WERI-Rb-1 (cell line): ENCODE results near the gene CCDC50.

Source experiments
- DNase-seq: peaks from one replicate; pipeline ENCODE4 v3.0.0-alpha.2; 2020
- H3K27ac ChIP-seq: fragments of 250-450 bp; sonication (Bioruptor Pico); 2 replicates; pipeline ENCODE4 v1.5.1; 2020; ENCODE audit warnings: mild to moderate bottlenecking, moderate library complexity
- H3K27me3 ChIP-seq: fragments of 250-450 bp; sonication (Bioruptor Pico); 2 replicates; pipeline ENCODE4 v1.5.1; 2021; ENCODE audit warnings: mild to moderate bottlenecking, low read depth, moderate library complexity; ENCODE audit not compliant: insufficient read depth, severe bottlenecking
- H3K36me3 ChIP-seq: fragments of 250-450 bp; sonication (Bioruptor Pico); 2 replicates; pipeline ENCODE4 v1.5.1; 2020; ENCODE audit warnings: mild to moderate bottlenecking, moderate library complexity
- H3K4me3 ChIP-seq: 2 replicates; pipeline ENCODE4 v1.5.1; 2011; ENCODE audit warnings: low read depth, mild to moderate bottlenecking, control low read depth, low read length
- H3K9me3 ChIP-seq: fragments of 250-450 bp; sonication (Bioruptor Pico); 2 replicates; pipeline ENCODE4 v1.5.1; 2021; ENCODE audit warnings: mild to moderate bottlenecking, moderate library complexity; ENCODE audit not compliant: severe bottlenecking
- CTCF ChIP-seq: IDR thresholded peaks from 2 replicates; pipeline ENCODE4 v1.5.1; 2011; ENCODE audit warnings: low read depth, mild to moderate bottlenecking, control low read depth, inconsistent platforms, low read length

The CCDC50 gene

GRCh38 chr3:191307341-191307740 lies 21.9 kb upstream of the CCDC50 start:
- TF ChIP-seq CTCF = no peak
- no peak for DNase-seq
- H3K36me3 ChIP-seq = no peaks in the 10 kb centered on the region
- no peak overlapping the region for H3K27ac ChIP-seq
- H3K27me3 ChIP-seq = no peaks in the 10 kb centered on the region
- H3K9me3 ChIP-seq = no peaks in the 10 kb centered on the region
- no peak overlapping the region for H3K4me3 ChIP-seq

GRCh38 chr3:191313296-191313695 lies 15.9 kb upstream of the CCDC50 start:
- Histone ChIP-seq H3K9me3 (no peaks in the 10 kb centered on the region), H3K4me3 (no peak overlapping the region), H3K27ac (no peak overlapping the region), H3K36me3 (no peaks in the 10 kb centered on the region), H3K27me3 (no peaks in the 10 kb centered on the region)
- no peak for DNase-seq
- TF ChIP-seq CTCF = no peak

GRCh38 chr3:191314109-191314728 lies 15.0 kb upstream of the CCDC50 start:
- H3K9me3 ChIP-seq = no peaks in the 10 kb centered on the region

GRCh38 chr3:191316876-191317603 lies 12.2 kb upstream of the CCDC50 start:
- H3K9me3 ChIP-seq = no peaks in the 10 kb centered on the region
- H3K4me3 ChIP-seq = no peak overlapping the region
- no peak for TF ChIP-seq CTCF
- no peaks in the 10 kb centered on the region for H3K27me3 ChIP-seq
- DNase-seq = no peak
- no peaks in the 10 kb centered on the region for H3K36me3 ChIP-seq
- no peak overlapping the region for H3K27ac ChIP-seq

More at GRCh38 chr3:191314109-191314728, 15.0 kb upstream of the CCDC50 start:
- Histone ChIP-seq H3K27me3 (no peaks in the 10 kb centered on the region), H3K27ac (no peak overlapping the region), H3K4me3 (no peak overlapping the region), H3K36me3 (no peaks in the 10 kb centered on the region)
- no peak for TF ChIP-seq CTCF
- DNase-seq = no peak

- H3K4me3 ChIP-seq = no peak overlapping the region
- DNase-seq = no peak
- H3K27ac ChIP-seq = no peak overlapping the region
- no peaks in the 10 kb centered on the region for H3K9me3 ChIP-seq
- no peaks in the 10 kb centered on the region for H3K27me3 ChIP-seq
- no peaks in the 10 kb centered on the region for H3K36me3 ChIP-seq
- TF ChIP-seq CTCF = no peak
These were observed 8.9 kb upstream of the CCDC50 start for GRCh38 chr3:191320316-191320715.
